Measurements from ENCODE around the gene SLC35B1. TPM values are rescaled to one million over a fixed set of nuclear protein-coding genes. Genes with fewer than 3 reads are reported as not detected.
A peak's percentile ranks its signal among the peaks of the same experiment; 100 is the strongest.

Gene SLC35B1
- polyA plus RNA-seq, 1 donor (not counting 4 experiments of a cell fraction or from before 2014, with no cell fraction given), result 71.6 TPM

DNA sequence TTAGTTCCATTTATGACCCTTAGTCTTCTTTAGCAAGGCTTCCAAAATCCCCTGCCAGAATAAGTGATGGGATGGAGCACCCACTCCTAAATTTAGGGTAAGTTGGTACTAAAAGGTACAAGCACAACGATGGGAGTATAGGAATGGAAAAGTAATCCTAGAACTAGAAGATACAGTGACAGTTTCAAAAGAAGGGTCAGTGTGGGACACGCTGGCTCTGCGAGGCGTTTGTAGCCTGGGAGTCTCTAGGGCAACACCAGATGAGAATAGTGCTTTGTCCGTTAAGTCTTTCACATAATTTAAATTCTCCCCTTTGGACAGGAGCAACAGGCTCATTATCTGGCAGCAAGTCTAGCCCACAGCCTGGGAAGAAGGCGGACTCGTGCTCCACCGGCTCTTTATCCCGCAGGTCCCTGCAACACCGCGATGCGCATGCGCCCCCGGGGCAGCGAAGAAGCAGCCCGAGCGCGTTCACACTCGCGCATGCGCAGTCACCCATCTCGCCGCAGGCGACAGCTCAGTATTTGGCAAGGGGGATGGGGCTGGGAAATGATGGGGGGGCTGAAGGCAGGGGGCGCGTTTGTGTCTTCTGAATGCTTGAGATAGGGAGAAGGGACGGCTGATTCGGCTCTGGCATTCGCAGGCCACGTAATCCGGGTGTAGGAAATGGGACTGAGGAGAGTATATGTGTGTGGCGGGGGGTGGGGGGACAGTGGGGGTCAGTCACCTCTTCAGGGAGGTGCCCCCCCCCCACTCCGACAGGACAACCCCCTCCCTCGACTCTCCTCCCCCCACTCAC lies 30.4 kb downstream of the SLC35B1 start:
- peak overlapping the region; percentile 88 for H3K9ac ChIP-seq (ENCODE audit: control insufficient read depth, extremely low read depth, insufficient read depth, low read length)
- FAIRE-seq (peak; percentile 56), DNase-seq (ENCODE audit: low read depth, low spot score) (peak; percentile 67)
- H3K4me2 ChIP-seq (ENCODE audit: control insufficient read depth, extremely low read depth, insufficient read depth, low read depth, low read length), result peak overlapping the region; percentile 96
- H3K9me1 ChIP-seq (ENCODE audit: control insufficient read depth, extremely low read depth, insufficient read depth, low read length), result no peaks in the 10 kb centered on the region
- H3K79me2 ChIP-seq (ENCODE audit: control insufficient read depth, insufficient read depth, low read length), result peaks cover 38% of the 10 kb centered on the region
- peaks cover 13% of the 10 kb centered on the region for H3K4me1 ChIP-seq (ENCODE audit: control insufficient read depth, extremely low read depth, insufficient read depth, low read length)
- H3K36me3 ChIP-seq (ENCODE audit: control insufficient read depth in 2 of 2, extremely low read depth in 1 of 2, insufficient read depth in 2 of 2, low read length in 2 of 2), result no peaks in the 10 kb centered on the region
- no peaks in the 10 kb centered on the region for H4K20me1 ChIP-seq (ENCODE audit: control insufficient read depth, extremely low read depth, insufficient read depth, low read length)
- H3K27me3 ChIP-seq (ENCODE audit: control insufficient read depth, extremely low read depth, insufficient read depth, low read length), result no peaks in the 10 kb centered on the region
- H3K4me3 ChIP-seq (ENCODE audit: control insufficient read depth in 2 of 3, extremely low read depth in 1 of 3, insufficient read depth in 2 of 3, low read depth in 1 of 3, low read length in 3 of 3), result peak overlapping the region; percentile 88 to 98 (median 95)
- TF ChIP-seq EZH2 (IDR thresholded peaks at IDR 0.05; ENCODE audit: low read length) (no peak), CTCF (optimal IDR thresholded peaks at IDR 0.05 in 1 of 3, IDR thresholded peaks at IDR 0.05 in 1 of 3, conservative IDR thresholded peaks at IDR 0.05 in 1 of 3; ENCODE audit: extremely low read depth in 1 of 3, insufficient read depth in 2 of 3, low read length in 3 of 3) (no peak)
- peak overlapping the region; percentile 87 for H3K27ac ChIP-seq (ENCODE audit: control insufficient read depth, insufficient read depth, low read length)
- dilution Hi-C loops (cut with MboI; ENCODE audit: extremely low pct_ligation_motif_present, low sequenced_read_pairs), result no loop called here
- H3K9me3 ChIP-seq (ENCODE audit: control insufficient read depth, low read depth, low read length), result no peaks in the 10 kb centered on the region
- peak overlapping the region; percentile 96 for H2AFZ ChIP-seq (ENCODE audit: control insufficient read depth, low read length)

- FAIRE-seq (no peak), DNase-seq (ENCODE audit: low read depth, low spot score) (no peak)
- no peak for TF ChIP-seq EZH2 (IDR thresholded peaks at IDR 0.05; ENCODE audit: low read length)
- TF ChIP-seq CTCF (optimal IDR thresholded peaks at IDR 0.05 in 1 of 3, IDR thresholded peaks at IDR 0.05 in 1 of 3, conservative IDR thresholded peaks at IDR 0.05 in 1 of 3; ENCODE audit: extremely low read depth in 1 of 3, insufficient read depth in 2 of 3, low read length in 3 of 3), result no peak
- Histone ChIP-seq H4K20me1 (ENCODE audit: control insufficient read depth, extremely low read depth, insufficient read depth, low read length) (no peaks in the 10 kb centered on the region), H3K9me1 (ENCODE audit: control insufficient read depth, extremely low read depth, insufficient read depth, low read length) (no peaks in the 10 kb centered on the region), H3K4me3 (ENCODE audit: control insufficient read depth in 2 of 3, extremely low read depth in 1 of 3, insufficient read depth in 2 of 3, low read depth in 1 of 3, low read length in 3 of 3) (peak overlapping the region; percentile 88 to 98 (median 95)), H3K79me2 (ENCODE audit: control insufficient read depth, insufficient read depth, low read length) (peaks cover 46% of the 10 kb centered on the region), H3K9ac (ENCODE audit: control insufficient read depth, extremely low read depth, insufficient read depth, low read length) (peak overlapping the region; percentile 88), H3K36me3 (ENCODE audit: control insufficient read depth in 2 of 2, extremely low read depth in 1 of 2, insufficient read depth in 2 of 2, low read length in 2 of 2) (no peaks in the 10 kb centered on the region), H3K4me1 (ENCODE audit: control insufficient read depth, extremely low read depth, insufficient read depth, low read length) (peaks cover 13% of the 10 kb centered on the region), H3K27me3 (ENCODE audit: control insufficient read depth, extremely low read depth, insufficient read depth, low read length) (no peaks in the 10 kb centered on the region), H3K9me3 (ENCODE audit: control insufficient read depth, low read depth, low read length) (no peaks in the 10 kb centered on the region), H3K4me2 (ENCODE audit: control insufficient read depth, extremely low read depth, insufficient read depth, low read depth, low read length) (peak overlapping the region; percentile 96), H3K27ac (ENCODE audit: control insufficient read depth, insufficient read depth, low read length) (peak overlapping the region; percentile 87), H2AFZ (ENCODE audit: control insufficient read depth, low read length) (peak overlapping the region; percentile 96)
- dilution Hi-C loops (cut with MboI; ENCODE audit: extremely low pct_ligation_motif_present, low sequenced_read_pairs), result no loop called here
Measured at GRCh38 chr17:49676276-49676868, 31.4 kb downstream of the SLC35B1 start.

Measured in keratinocyte (primary cell).